Left lung (tissue), 10 donors: ENCODE results near the gene AARSD1. TPM values are rescaled to one million over a fixed set of nuclear protein-coding genes. Genes with fewer than 3 reads are reported as not detected.
A peak's percentile ranks its signal among the peaks of the same experiment; 100 is the strongest.
"Not testable (repeated sequence)": the region's sequence is repeated elsewhere in the genome, so short reads cannot be mapped to it uniquely, and the experiment has no call there.

Source experiments
- ATAC-seq: fragments of 200-7000 bp; cut with Tn5 transposase; one replicate; pipeline ENCODE4 v1.9.1; 2020; ENCODE audit warnings: moderate library complexity
- DNase-seq, 4 donors: peaks; one replicate each; pipeline ENCODE4 v3.0.0-alpha.2; 2013 to 2020
- H3K27ac ChIP-seq, 2 donors: fragments of 200-600 bp; sonication (generic) in 1 of 2; one replicate each; pipeline versions ENCODE4 v1.5.0 to v1.8.0; 2020 to 2021
- H3K27me3 ChIP-seq, 2 donors: fragments of 200-600 bp; sonication (generic) in 1 of 2; one replicate each; pipeline versions ENCODE4 v1.5.0 to v1.8.0; 2020 to 2021
- H3K36me3 ChIP-seq, 2 donors: fragments of 200-600 bp; sonication (generic) in 1 of 2; one replicate each; pipeline versions ENCODE4 v1.5.0 to v1.8.0; 2020 to 2021
- H3K4me1 ChIP-seq, 2 donors: fragments of 200-600 bp; one replicate each; pipeline ENCODE4 v1.8.0; 2021
- H3K4me3 ChIP-seq, 2 donors: fragments of 200-600 bp; sonication (generic) in 1 of 2; one replicate each; pipeline versions ENCODE4 v1.5.0 to v1.8.0; 2020 to 2021; ENCODE audit warnings: mild to moderate bottlenecking in 1 of 2
- H3K9me3 ChIP-seq, 2 donors: fragments of 200-600 bp; sonication (generic) in 1 of 2; one replicate each; pipeline versions ENCODE4 v1.5.0 to v1.8.0; 2020 to 2021
- intact Hi-C, 2 donors: fragments of 100-400 bp; cut with DNase I; formaldehyde crosslinking; loops; one replicate each; pipeline versions ENCODE4 v1.11.2 to v1.14.2; 2022
- polyA plus RNA-seq, 6 donors: library from polyadenylated mRNA; unstranded; fragments of 120-200 nt; gene quantifications; one replicate each; pipeline ENCODE4 v1.2.1, GENCODE V29; 2013; ENCODE audit not compliant: insufficient read length in 6 of 6
- total RNA-seq, 2 donors: library from RNA; stranded (reverse); fragmentation: NEBNext Ultra II Directional; extraction: Animal tissue kit (Norgen Biotek cat#: 25700); gene quantifications; one replicate each; pipeline ENCODE4 v1.2.1, GENCODE V29; 2021
- TF ChIP-seq, protein P1 (sequence below), 2 donors: fragments of 200-600 bp; sonication (generic) in 1 of 2; IDR thresholded peaks; one replicate each; pipeline versions ENCODE4 v1.5.0 to v1.8.0; 2021; ENCODE audit warnings: antibody characterized with exemption in 2 of 2
- donor health status: DM: no; HTN: yes; CAD: no.
- donor health status: DM: no; HTN: no; CAD: no.

The AARSD1 gene
- total and polyA plus RNA-seq, 8 donors, result 27.5 to 91.8 (median 71.1) TPM

DNA sequence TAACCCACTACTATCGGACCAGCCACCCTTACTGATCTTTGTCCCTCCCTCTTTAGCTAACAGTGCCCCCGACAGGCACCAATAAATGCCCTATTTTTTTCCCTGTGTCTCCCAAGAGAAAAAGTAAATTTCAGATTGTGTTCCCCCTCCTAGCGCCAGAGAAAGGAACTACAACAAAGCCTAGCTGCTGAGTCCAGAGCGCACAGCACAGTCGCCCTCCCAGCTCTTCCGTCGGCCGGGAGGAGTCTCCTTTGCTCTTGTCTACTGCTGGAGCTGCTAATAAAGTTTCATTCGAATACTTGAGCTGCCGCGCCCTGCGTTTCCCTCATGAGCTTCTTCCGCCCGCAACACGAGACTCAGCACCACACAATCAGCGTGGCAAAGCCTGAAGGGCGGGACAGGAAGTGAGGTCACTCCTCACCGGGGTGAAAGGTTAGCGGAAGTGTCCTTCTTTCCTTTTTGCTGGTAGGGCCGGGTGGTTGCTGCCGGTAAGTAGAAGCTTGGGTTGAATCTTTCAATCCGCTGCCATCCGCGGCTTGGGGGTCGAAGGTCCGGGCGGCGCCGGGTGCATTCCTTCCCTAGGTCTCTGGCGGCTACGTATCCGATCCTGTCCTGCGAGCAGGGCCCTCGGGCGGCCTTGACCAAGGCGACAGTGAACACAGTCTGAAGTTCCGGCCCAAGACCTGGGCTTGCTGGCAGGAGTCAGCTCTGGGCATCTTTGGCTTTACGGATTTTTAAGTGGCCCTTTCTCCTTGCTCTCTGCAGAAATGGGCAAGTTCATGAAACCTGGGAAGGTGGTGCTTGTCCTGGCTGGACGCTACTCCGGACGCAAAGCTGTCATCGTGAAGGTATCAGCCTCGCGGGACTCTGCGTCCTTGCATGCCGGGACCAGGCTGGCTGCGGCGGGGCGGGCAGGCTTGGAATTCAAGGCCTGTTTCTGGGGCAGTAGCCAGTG is 34.0 kb upstream of the AARSD1 start, which contains the start of gene RPL27:
TSS of gene RPL27 (plus strand) at position 436 of the 955 bp plus-strand sequence. CDS start at position 768, 332 bp downstream.
- intact Hi-C loops, result no loop called here
- TF ChIP-seq, protein P1, sequence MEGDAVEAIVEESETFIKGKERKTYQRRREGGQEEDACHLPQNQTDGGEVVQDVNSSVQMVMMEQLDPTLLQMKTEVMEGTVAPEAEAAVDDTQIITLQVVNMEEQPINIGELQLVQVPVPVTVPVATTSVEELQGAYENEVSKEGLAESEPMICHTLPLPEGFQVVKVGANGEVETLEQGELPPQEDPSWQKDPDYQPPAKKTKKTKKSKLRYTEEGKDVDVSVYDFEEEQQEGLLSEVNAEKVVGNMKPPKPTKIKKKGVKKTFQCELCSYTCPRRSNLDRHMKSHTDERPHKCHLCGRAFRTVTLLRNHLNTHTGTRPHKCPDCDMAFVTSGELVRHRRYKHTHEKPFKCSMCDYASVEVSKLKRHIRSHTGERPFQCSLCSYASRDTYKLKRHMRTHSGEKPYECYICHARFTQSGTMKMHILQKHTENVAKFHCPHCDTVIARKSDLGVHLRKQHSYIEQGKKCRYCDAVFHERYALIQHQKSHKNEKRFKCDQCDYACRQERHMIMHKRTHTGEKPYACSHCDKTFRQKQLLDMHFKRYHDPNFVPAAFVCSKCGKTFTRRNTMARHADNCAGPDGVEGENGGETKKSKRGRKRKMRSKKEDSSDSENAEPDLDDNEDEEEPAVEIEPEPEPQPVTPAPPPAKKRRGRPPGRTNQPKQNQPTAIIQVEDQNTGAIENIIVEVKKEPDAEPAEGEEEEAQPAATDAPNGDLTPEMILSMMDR (IDR thresholded peaks at IDR 0.05), result peak; percentile 76 to 97
- Histone ChIP-seq H3K36me3 (peaks cover 5 to 55% of the 10 kb centered on the region in 2 donors), H3K27ac (peak within 1 kb of the TSS; percentile 81 to 92), H3K4me1 (peaks cover 10 to 51% of the 10 kb centered on the region in 2 donors), H3K27me3 (no peaks in the 10 kb centered on the region), H3K9me3 (no peaks in the 10 kb centered on the region), H3K4me3 (peak within 1 kb of the TSS; percentile 69)
- ATAC-seq (peak; percentile 96), DNase-seq (peak; percentile 94 to 100 (median 100))

DNA sequence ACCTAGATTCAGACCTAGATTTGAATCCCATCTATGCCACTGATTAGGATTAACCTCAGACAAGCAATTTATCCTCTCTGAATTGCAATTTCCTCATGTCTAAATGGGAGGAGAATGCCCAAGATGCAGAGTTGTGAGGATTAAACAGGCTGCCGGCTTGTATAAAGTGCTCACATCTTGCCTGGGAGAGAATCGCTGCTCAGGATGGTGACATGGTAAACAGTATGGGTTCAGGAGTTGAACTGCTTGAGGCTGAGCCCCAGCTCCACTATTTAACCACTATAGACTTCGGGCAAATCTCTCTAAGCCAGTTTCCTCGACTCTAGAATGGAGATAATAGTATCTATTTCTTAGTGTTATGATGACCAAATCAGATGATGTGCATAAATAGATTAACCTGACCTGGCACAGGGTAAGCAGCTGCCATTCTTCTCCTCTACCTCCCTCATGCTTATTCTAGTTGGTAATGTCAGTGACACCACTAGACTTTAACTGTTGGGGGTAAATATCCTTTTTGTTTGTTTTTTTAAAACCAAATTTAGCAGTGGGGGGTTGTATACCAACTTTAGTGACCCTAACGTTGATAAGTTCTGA is 33.2 kb upstream of the AARSD1 start:
- intact Hi-C loops, result no loop called here
- Histone ChIP-seq H3K27me3 (no peaks in the 10 kb centered on the region), H3K27ac (peak overlapping the region; percentile 71 to 92), H3K4me3 (peak overlapping the region in 1 of 2 donors; percentile 69), H3K36me3 (peaks cover 5 to 55% of the 10 kb centered on the region in 2 donors), H3K4me1 (peaks cover 10 to 46% of the 10 kb centered on the region in 2 donors), H3K9me3 (no peaks in the 10 kb centered on the region)
- ATAC-seq (peak; percentile 2), DNase-seq (no peak)
- TF ChIP-seq, protein P1 (IDR thresholded peaks at IDR 0.05), result no peak

DNA sequence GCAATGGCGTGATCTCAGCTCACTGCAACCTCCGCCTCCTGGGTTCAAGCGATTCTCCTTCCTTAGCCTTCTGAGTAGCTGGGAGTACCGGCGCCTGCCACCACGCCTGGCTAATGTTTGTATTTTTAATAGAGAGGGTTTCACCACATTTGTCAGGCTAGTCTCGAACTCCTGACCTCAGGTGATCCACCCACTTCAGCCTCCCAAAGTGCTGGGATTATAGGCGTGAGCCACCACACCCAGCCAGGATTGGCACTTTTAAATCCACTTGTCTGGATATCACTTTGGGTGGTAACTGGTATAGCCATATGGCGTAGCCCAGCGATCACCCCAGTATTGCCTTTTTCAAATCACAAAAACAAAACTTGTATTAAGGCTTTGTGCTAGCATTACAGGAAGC is 29.7 kb upstream of the AARSD1 start:
- H3K4me1 ChIP-seq, H3K9me3 ChIP-seq, H3K4me3 ChIP-seq, intact Hi-C loops, H3K27me3 ChIP-seq, H3K27ac ChIP-seq, DNase-seq, ATAC-seq: not testable (repeated sequence)
- peaks cover 0 to 60% of the 10 kb centered on the region in 2 donors for H3K36me3 ChIP-seq

DNA sequence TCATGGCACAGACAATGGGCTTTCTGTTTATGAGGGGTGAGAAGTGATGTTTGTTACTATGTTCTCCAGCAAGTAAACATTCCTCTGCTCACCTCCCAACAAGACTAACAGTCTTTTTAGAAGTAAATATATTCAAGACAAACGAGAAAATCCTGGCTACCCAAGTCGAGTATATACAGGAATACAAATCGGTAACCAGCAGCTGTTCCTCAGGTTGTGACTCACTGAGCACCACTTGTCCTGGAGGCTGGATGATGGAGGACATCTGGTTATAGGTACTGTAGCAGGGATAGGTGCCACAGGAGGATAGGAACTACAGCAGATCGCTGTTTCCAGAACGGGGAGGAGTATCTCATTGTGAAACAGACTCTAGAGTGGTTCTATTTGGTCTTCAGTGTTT is 28.6 kb upstream of the AARSD1 start:
- peaks cover 0 to 70% of the 10 kb centered on the region in 2 donors for H3K36me3 ChIP-seq
- no peak for ATAC-seq
- H3K27ac ChIP-seq, result no peak overlapping the region
- no peak overlapping the region for H3K4me3 ChIP-seq
- no peaks in the 10 kb centered on the region for H3K27me3 ChIP-seq
- TF ChIP-seq, protein P1 (IDR thresholded peaks at IDR 0.05), result no peak
- intact Hi-C loops, result no loop called here
- DNase-seq, result no peak
- H3K9me3 ChIP-seq, result no peaks in the 10 kb centered on the region
- peaks cover 0 to 9% of the 10 kb centered on the region in 2 donors for H3K4me1 ChIP-seq

DNA sequence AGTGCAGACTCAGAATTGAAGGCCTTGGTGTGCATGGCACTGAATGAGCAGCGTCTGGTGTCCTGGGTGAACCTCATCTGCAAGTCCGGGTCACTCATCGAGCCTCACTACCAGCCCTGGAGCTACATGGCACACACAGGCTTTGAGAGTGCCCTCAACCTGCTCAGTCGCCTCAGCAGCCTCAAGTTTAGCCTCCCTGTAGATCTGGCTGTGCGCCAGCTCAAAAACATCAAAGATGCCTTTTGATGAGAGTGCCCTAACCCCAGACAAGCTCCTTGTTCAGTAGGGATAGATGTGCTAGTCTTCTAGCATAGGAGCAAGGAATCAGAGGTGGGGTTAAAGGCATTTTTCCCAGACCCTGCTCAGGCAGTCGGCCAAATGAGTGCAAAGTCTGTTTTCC is 27.2 kb upstream of the AARSD1 start:
- no peaks in the 10 kb centered on the region for H3K27me3 ChIP-seq
- TF ChIP-seq, protein P1 (IDR thresholded peaks at IDR 0.05), result no peak
- H3K27ac ChIP-seq, result no peak overlapping the region
- DNase-seq (no peak), ATAC-seq (no peak)
- H3K36me3 ChIP-seq, result peaks cover 0 to 84% of the 10 kb centered on the region in 2 donors
- intact Hi-C loops, result no loop called here
- H3K4me3 ChIP-seq, result no peak overlapping the region
- no peaks in the 10 kb centered on the region for H3K9me3 ChIP-seq
- H3K4me1 ChIP-seq, result peaks cover 0 to 2% of the 10 kb centered on the region in 2 donors
